MCF 10A (cell line): ENCODE measurements around the gene ZNF683. TPM values are rescaled to one million over a fixed set of nuclear protein-coding genes. Genes with fewer than 3 reads are reported as not detected.

Source experiments
- BruUV-seq: library from RNA; stranded (reverse); fragments of 400-500 nt; replicated peaks from 2 replicates; lab custom pipeline; 2021; lab: Mats Ljungman, UMichigan
- CTCF ChIA-PET: fragments of 300-600 bp; sonication (Branson Sonifier 250); formaldehyde crosslinking; extraction: SDS; loops from one replicate; lab custom pipeline; 2021; ENCODE audit warnings: antibody characterized with exemption, inconsistent platforms; lab: Yijun Ruan, JAX
- POLR2A ChIA-PET: fragments of 300-600, 350-650 bp; sonication (Branson Sonifier 250); formaldehyde crosslinking; extraction: SDS; loops from one replicate; lab custom pipeline; 2020; ENCODE audit warnings: antibody characterized with exemption, inconsistent platforms; lab: Yijun Ruan, JAX
- DNase-seq: peaks from one replicate; pipeline ENCODE4 v3.0.0-alpha.2; 2018; ENCODE audit not compliant: unreplicated experiment
- H3K27ac Mint-ChIP-seq: one replicate; pipeline ENCODE4 v1.8.0; 2022; ENCODE audit warnings: mild to moderate bottlenecking, low read depth, mixed read lengths; ENCODE audit not compliant: unreplicated experiment
- H3K27me3 Mint-ChIP-seq: one replicate; pipeline ENCODE4 v1.8.0; 2022; ENCODE audit warnings: mixed read lengths; ENCODE audit not compliant: insufficient read depth, unreplicated experiment
- H3K36me3 Mint-ChIP-seq: one replicate; pipeline ENCODE4 v1.8.0; 2022; ENCODE audit warnings: mild to moderate bottlenecking, moderate library complexity, mixed read lengths; ENCODE audit not compliant: insufficient read depth, unreplicated experiment
- H3K4me1 Mint-ChIP-seq: one replicate; pipeline ENCODE4 v1.8.0; 2022; ENCODE audit warnings: mixed read lengths; ENCODE audit not compliant: insufficient read depth, unreplicated experiment
- H3K4me3 Mint-ChIP-seq: one replicate; pipeline ENCODE4 v1.8.0; 2022; ENCODE audit warnings: mild to moderate bottlenecking, moderate library complexity, mixed read lengths; ENCODE audit not compliant: unreplicated experiment
- H3K9me3 Mint-ChIP-seq: one replicate; pipeline ENCODE4 v1.8.0; 2022; ENCODE audit warnings: mixed read lengths; ENCODE audit not compliant: unreplicated experiment
- CTCF ChIP-seq: fragments of 200-600 bp; IDR thresholded peaks from one replicate; pipeline ENCODE4 v1.8.0; 2022; ENCODE audit warnings: antibody characterized with exemption, mild to moderate bottlenecking; ENCODE audit not compliant: unreplicated experiment
- intact Hi-C: fragments of 100-400 bp; cut with micrococcal nuclease; formaldehyde crosslinking; loops from 2 replicates; pipeline ENCODE4 v1.14.1; 2022
- total RNA-seq: library from RNA; stranded (reverse); gene quantifications from 2 replicates; pipeline ENCODE4 v1.2.3, GENCODE V29; 2022

ZNF683 gene
- total RNA-seq, 1 experiment from 2014 or later: not detected

DNA sequence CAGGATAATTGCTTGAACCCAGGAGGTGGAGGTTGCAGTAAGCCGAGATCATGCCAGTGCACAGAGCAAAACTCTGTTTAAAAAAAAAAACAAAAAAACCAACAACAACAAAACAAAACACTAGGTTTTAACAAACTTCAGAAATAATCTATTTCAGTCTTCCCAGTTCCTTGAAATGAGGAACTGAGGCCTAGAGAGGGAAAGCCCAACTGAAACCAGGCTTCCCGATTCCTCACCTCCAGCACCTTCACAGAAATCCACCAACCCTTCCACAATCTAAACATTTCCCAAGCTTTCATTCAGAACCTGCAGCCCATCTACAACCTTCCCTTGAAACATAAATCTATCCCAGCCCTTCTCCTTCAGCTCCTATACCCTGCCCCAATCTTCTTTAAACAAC lies 55.4 kb downstream of the ZNF683 start:
- DNase-seq: no peak
- intact Hi-C loops: loop anchor here (5.0 kb wide), 1 partner anchor 280 kb away; no protein-coding TSS in a partner anchor
- Mint-ChIP-seq H3K4me3 (no peak overlapping the region), H3K9me3 (no peaks in the 10 kb centered on the region), H3K36me3 (no peaks in the 10 kb centered on the region), H3K27ac (no peak overlapping the region), H3K27me3 (no peaks in the 10 kb centered on the region), H3K4me1 (peaks cover 8% of the 10 kb centered on the region)
- POLR2A ChIA-PET: interaction anchor here (0.5 to 1.2 kb wide), 3 partner anchors 10 to 321 kb away, joined by 3 to 4 read pairs (median 3); partner anchors contain the start of gene UBXN11
- CTCF ChIA-PET: interaction anchor here (1.1 kb wide), 1 partner anchor 32 kb away, joined by 3 read pairs; no protein-coding TSS in a partner anchor
- TF ChIP-seq CTCF: no peak
- BruUV-seq: no TSS peak

DNA sequence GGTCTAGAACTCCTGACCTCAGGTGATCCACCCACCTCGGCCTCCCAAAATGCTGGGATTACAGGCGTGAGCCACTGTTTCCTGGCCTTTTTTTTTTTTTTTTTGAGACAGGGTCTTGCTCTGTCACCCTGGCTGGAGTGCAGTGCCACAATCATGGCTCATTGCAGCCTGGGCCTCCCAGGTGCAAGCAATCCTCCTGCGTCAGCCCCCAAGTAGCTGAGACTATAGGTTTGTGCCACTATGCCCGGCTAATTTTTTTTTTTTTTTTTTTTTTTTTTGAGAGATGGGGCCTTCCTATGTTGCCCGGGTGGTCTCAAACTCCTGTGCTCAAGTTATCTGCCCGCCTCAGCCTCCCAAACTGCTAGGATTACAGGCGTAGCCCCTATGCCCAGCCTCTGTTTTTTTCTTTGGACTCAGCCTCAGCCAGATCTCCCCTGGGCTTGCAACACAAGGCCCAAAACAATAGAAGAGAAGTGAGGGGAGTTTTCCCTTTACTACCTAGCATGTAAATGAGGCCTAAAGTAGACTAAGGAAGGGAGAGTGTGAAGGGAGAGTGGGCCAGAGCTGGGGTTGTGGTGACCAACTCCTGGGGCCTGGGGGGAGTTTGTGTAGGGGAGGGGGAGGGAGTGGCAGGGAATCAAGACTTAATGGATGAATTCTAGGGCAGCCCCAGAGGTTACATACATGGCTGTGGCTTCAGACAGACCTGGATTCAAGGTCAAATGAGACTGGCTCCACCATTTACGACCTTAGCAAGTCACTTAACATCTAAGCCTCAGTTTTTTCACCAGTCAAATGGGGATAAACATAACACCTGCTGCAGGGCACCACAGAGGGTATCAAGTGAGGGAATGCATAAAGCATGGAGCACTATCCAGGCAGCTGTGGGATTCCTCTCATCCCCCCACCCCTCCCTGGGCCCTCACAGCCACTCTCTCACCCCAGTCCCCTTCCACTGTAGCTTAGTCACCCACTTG lies 56.4 kb downstream of the ZNF683 start:
- no TSS peak for BruUV-seq
- ChIA-PET POLR2A (interaction anchor here (1.2 kb wide), 1 partner anchor 9 kb away, joined by 4 read pairs; the partner anchor contains the start of gene UBXN11), CTCF (interaction anchor here (0.6 to 1.1 kb wide), 4 partner anchors 31 to 101 kb away, joined by 3 to 4 read pairs (median 3); partner anchors contain the start of gene CEP85)
- intact Hi-C loops: loop anchor here (5.0 kb wide), 1 partner anchor 279 kb away; no protein-coding TSS in a partner anchor
- DNase-seq: no peak
- Mint-ChIP-seq H3K36me3 (no peaks in the 10 kb centered on the region), H3K27ac (no peak overlapping the region), H3K4me1 (peaks cover under 1% of the 10 kb centered on the region), H3K9me3 (no peaks in the 10 kb centered on the region), H3K4me3 (no peak overlapping the region), H3K27me3 (no peaks in the 10 kb centered on the region)
- no peak for TF ChIP-seq CTCF

DNA sequence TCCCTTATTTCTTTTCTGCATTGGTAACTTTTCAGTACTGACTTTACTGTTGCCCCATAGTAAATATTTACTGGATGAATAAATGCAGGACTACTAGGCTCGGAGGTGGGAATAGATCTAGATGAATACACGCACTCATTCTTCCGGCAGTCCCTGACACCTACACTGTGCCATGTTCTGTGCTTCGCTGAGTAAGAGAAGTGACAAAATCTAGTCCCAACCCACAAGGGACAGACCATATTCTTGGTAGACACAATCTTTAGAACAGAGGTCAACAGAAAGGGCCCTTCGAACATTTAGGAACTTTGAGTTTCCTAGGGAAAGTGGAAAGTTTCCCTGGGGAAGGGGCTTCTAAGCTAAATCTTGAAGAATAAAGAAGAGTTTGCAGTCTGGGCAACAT lies 58.0 kb downstream of the ZNF683 start:
- Mint-ChIP-seq H3K4me3 (no peak overlapping the region), H3K36me3 (no peaks in the 10 kb centered on the region), H3K9me3 (no peaks in the 10 kb centered on the region), H3K27ac (no peak overlapping the region), H3K27me3 (no peaks in the 10 kb centered on the region), H3K4me1 (no peaks in the 10 kb centered on the region)
- TF ChIP-seq CTCF: no peak
- DNase-seq: no peak
- BruUV-seq: no TSS peak
- ChIA-PET CTCF (interaction anchor here (0.8 to 1.4 kb wide), 4 partner anchors 15 to 304 kb away, joined by 3 to 4 read pairs (median 4); partner anchors contain the start of gene CNKSR1), POLR2A (interaction anchor here (1.0 kb wide), 1 partner anchor 7 kb away, joined by 4 read pairs; no protein-coding TSS in a partner anchor)
- intact Hi-C loops: no loop called here

Other genes with a start within 250 kb of the ZNF683 start
- gene FAM110D, start 213.7 kb downstream of the ZNF683 start, total RNA-seq: not detected in 2 replicates
- gene C1orf232, start 203.8 kb downstream of the ZNF683 start, total RNA-seq: not detected in 2 replicates
- 61.5 and 82.6 TPM in 2 replicates for gene ZNF593, start 202.8 kb downstream of the ZNF683 start, total RNA-seq
- gene ZNF593OS, start 200.9 kb downstream of the ZNF683 start, total RNA-seq: not detected in 2 replicates
- gene CNKSR1, start 195.3 kb downstream of the ZNF683 start, total RNA-seq: 31.0 and 35.5 TPM in 2 replicates
- gene CATSPER4, start 182.1 kb downstream of the ZNF683 start, total RNA-seq: not detected in 2 replicates
- 11.1 and 12.2 TPM in 2 replicates for gene CEP85, start 138.6 kb downstream of the ZNF683 start, total RNA-seq
- gene SH3BGRL3, start 92.7 kb downstream of the ZNF683 start, total RNA-seq: 133 and 170 TPM in 2 replicates
- gene UBXN11, start 66.1 kb downstream of the ZNF683 start, total RNA-seq: 17.7 and 20.3 TPM in 2 replicates
- gene CD52, start 54.8 kb downstream of the ZNF683 start, total RNA-seq: not detected in 2 replicates
- 8.6 and 14.2 TPM in 2 replicates for gene CRYBG2, start 18.6 kb downstream of the ZNF683 start, total RNA-seq
- gene LIN28A, start 38.1 kb upstream of the ZNF683 start, total RNA-seq: not detected in 2 replicates
- gene DHDDS, start 59.6 kb upstream of the ZNF683 start, total RNA-seq: 48.2 and 56.2 TPM in 2 replicates
- 302 and 364 TPM in 2 replicates for gene HMGN2, start 99.7 kb upstream of the ZNF683 start, total RNA-seq
- 43.9 and 50.9 TPM in 2 replicates for gene RPS6KA1, start 157.0 kb upstream of the ZNF683 start, total RNA-seq